Prostate gland (tissue), 2 donors: ENCODE measurements around the gene PPL. TPM values are rescaled to one million over a fixed set of nuclear protein-coding genes. Genes with fewer than 3 reads are reported as not detected.
A peak's percentile ranks its signal among the peaks of the same experiment; 100 is the strongest.

Experiments
- DNase-seq: peaks from one replicate; pipeline ENCODE4 v3.0.0-alpha.2; 2019; ENCODE audit warnings: low spot score
- H3K27ac ChIP-seq, 2 donors: fragments of 200-600 bp; sonication (generic); 2 replicates each; pipeline ENCODE4 v1.5.1; 2017 to 2019
- H3K27me3 ChIP-seq: fragments of 200-600 bp; sonication (generic); replicated peaks from 2 replicates; pipeline ENCODE4 v1.5.1; 2019; ENCODE audit not compliant: insufficient read depth
- H3K36me3 ChIP-seq, 2 donors: fragments of 200-600 bp; sonication (generic); 1 replicate in 1 of 2; 2 replicates in 1 of 2; pipeline versions ENCODE4 v1.5.1 to v1.8.1; 2017 to 2019
- H3K4me1 ChIP-seq: fragments of 200-600 bp; sonication (generic); replicated peaks from 2 replicates; pipeline ENCODE4 v1.5.1; 2019
- H3K4me3 ChIP-seq, 2 donors: fragments of 200-600 bp; sonication (generic); 2 replicates each; pipeline ENCODE4 v1.5.1; 2017 to 2019
- H3K9me3 ChIP-seq: fragments of 200-600 bp; sonication (generic); 2 replicates; pipeline ENCODE4 v1.5.1; 2017
- CTCF ChIP-seq, 4 experiments: fragments of 200-600 bp in 2 of 4; fragments of 450-650 bp in 2 of 4; sonication (generic) in 2 of 4; IDR thresholded peaks; 1 replicate in 3 of 4; 2 replicates in 1 of 4; pipeline ENCODE4 v1.5.1; 2016 to 2019; ENCODE audit warnings: antibody characterized with exemption in 4 of 4, mild to moderate bottlenecking in 2 of 4, moderate library complexity in 2 of 4
- POLR2A ChIP-seq: fragments of 450-650 bp; IDR thresholded peaks from one replicate; pipeline ENCODE4 v1.6.1; 2016; ENCODE audit warnings: antibody characterized with exemption, mild to moderate bottlenecking
- POLR2AphosphoS5 ChIP-seq: sonication (generic); formaldehyde crosslinking; IDR thresholded peaks from one replicate; pipeline ENCODE4 v1.6.1; 2017; ENCODE audit warnings: antibody characterized with exemption
- WGBS: methylation state at CpG from one replicate; pipeline ENCODE4 v1.1.5; 2018; 5-methylcytosine and 5-hydroxymethylcytosine counted together
- intact Hi-C: fragments of 100-400 bp; cut with DNase I; formaldehyde crosslinking; loops from one replicate; pipeline ENCODE4 v1.14.2; 2022
- total RNA-seq, 2 donors: library from RNA; depleted of rRNA; stranded (reverse); fragments of >200 nt; gene quantifications; one replicate each; pipeline ENCODE4 v1.1.0, GENCODE V29; 2016

PPL gene
- total RNA-seq, 2 donors from 2014 or later, result 39.4 to 64.3 TPM

DNA sequence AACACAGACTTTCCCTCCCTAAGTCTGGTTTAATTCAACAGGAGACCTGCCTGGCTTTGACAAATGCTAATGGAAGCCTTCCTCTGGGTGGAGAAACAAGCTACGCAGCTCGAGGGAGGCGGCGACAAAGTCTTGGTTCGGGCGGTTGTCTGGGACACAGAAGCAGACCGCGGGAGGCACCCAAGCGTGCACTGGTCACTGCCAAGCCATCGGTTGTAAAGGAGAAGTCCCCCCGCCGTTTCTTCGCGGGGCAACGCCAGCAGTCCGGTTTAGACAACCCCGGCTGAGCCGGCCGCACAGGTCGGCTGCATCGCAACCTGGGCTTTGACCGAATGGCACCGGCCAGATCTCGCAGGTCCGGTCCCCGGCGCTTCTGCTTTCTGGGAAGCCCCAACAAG, 90.4 kb downstream of the PPL start:
- intact Hi-C loops, result loop anchor here (5.0 to 10.0 kb wide), 2 partner anchors 111 to 112 kb away; partner anchors contain the start of genes ANKS3, DNAAF8 and SEC14L5
- peak; percentile 43 for DNase-seq
- TF ChIP-seq POLR2AphosphoS5 (peak; percentile 46), POLR2A (peak; percentile 39), CTCF (IDR thresholded peaks at IDR 0.05) (no peak)

DNA sequence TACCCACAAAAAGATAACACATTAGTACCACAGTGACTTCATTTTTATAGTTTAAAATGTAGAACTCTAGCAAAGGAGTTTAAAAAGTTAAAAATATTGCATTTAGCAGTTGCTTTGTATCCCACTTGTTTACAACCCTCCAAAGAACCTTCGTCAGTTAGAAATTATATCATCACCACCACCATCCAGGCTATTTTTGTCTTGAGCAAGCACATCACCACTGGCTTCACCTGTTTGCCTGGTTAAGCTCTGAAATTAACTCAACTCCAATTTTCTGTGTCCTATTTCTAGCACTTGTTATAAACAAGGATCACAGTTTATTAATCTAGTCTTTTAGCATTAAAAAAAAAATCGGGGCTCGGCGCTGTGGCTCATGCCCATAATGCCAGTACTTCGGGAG, 96.0 kb downstream of the PPL start:
- Histone ChIP-seq H3K4me3 (no peak overlapping the region), H3K9me3 (no peaks in the 10 kb centered on the region), H3K36me3 (peaks cover 6 to 17% of the 10 kb centered on the region in 2 donors), H3K4me1 (peaks cover 11% of the 10 kb centered on the region), H3K27ac (no peak overlapping the region), H3K27me3 (no peaks in the 10 kb centered on the region)
- intact Hi-C loops, result loop anchor here (10.0 kb wide), 1 partner anchor 106 kb away; the partner anchor contains the start of genes ANKS3 and DNAAF8
- TF ChIP-seq CTCF (IDR thresholded peaks at IDR 0.05) (no peak), POLR2AphosphoS5 (no peak)
- WGBS, result 79% methylated on average over 5 of the region's 5 CpGs
- DNase-seq, result no peak

More for the DNA sequence above, 90.4 kb downstream of the PPL start:
- peaks cover 13% of the 10 kb centered on the region for H3K4me1 ChIP-seq
- H3K27ac ChIP-seq, result peak overlapping the region; percentile 91 to 96
- under 1% methylated on average over 18 of the region's 27 CpGs for WGBS
- H3K36me3 ChIP-seq, result peaks cover 6 to 12% of the 10 kb centered on the region in 2 donors
- no peaks in the 10 kb centered on the region for H3K9me3 ChIP-seq
- H3K27me3 ChIP-seq, result no peaks in the 10 kb centered on the region
- H3K4me3 ChIP-seq, result peak overlapping the region; percentile 94 to 98

GRCh38 chr16:4839942-4840341, 97.0 kb downstream of the PPL start:
- WGBS, result 85% methylated on average over 5 of the region's 5 CpGs
- no peak overlapping the region for H3K27ac ChIP-seq
- no peak for DNase-seq
- H3K4me1 ChIP-seq, result peaks cover 2% of the 10 kb centered on the region
- no peak overlapping the region for H3K4me3 ChIP-seq
- H3K27me3 ChIP-seq, result no peaks in the 10 kb centered on the region
- peaks cover 6 to 17% of the 10 kb centered on the region in 2 donors for H3K36me3 ChIP-seq
- intact Hi-C loops, result loop anchor here (10.0 kb wide), 1 partner anchor 105 kb away; the partner anchor contains the start of genes ANKS3 and DNAAF8
- no peaks in the 10 kb centered on the region for H3K9me3 ChIP-seq
- no peak for TF ChIP-seq CTCF (IDR thresholded peaks at IDR 0.05)
- no peak for TF ChIP-seq POLR2A
- no peak for TF ChIP-seq POLR2AphosphoS5

DNA sequence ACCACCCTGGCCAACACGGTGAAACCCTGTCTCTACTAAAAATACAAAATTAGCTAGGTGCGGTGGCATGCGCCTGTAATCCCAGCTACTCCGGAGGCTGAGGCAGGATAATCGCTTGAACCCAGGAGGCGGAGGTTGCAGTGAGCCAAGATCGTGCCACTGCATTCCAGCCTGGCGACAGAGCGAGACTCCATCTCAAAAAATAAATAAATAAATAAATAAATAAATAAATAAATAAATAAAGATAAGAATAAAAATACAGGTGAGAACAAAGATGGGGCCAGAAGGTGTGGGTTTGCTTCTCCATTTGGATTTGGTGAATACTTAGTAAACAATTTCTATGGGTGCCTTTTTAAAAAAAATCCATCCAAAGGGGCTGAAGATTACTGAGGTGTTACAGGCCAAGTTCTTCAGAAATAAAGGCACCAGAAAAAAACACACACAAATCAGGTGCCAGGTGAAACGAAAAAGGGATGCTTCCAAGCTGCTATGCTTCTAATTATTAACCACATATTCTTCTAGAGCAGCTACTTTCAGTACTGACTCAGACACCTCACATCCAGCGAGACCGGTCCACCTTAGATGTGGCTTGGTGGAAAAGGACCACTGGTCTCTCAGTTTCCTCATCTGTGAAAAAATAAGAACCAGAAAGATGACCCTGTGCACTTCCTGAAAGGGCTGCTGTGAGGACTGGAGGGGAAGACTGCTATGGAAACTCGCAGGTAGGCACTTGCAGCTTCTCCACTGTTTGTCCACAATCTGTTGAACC, 99.0 kb downstream of the PPL start:
- no peak overlapping the region for H3K4me3 ChIP-seq
- intact Hi-C loops, result no loop called here
- no peak overlapping the region for H3K27ac ChIP-seq
- H3K27me3 ChIP-seq, result no peaks in the 10 kb centered on the region
- peaks cover 4 to 11% of the 10 kb centered on the region in 2 donors for H3K36me3 ChIP-seq
- WGBS, result 87% methylated on average over 13 of the region's 13 CpGs
- peaks cover under 1% of the 10 kb centered on the region for H3K4me1 ChIP-seq
- no peaks in the 10 kb centered on the region for H3K9me3 ChIP-seq
- DNase-seq, result no peak
- TF ChIP-seq POLR2A (no peak), POLR2AphosphoS5 (no peak), CTCF (IDR thresholded peaks at IDR 0.05) (no peak)

DNA sequence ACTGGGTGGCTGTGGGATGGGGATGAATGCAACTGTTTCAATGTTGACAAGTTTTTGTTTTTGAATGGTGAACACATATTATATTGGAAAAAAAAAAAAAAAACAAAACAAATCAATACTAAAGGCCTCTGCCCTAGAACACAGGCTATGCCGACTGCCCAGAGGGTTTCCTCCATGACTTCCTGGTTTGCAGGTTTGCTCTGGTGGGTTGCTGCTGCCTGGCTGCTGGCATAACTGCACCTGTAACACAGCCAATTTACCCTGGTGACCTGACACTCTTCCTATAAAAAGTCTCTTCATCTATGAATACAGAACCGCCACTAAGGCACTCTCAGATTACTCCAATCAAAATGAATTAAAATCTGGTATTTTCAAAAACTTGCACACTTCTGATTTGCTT, 100.2 kb downstream of the PPL start:
- Histone ChIP-seq H3K4me3 (no peak overlapping the region), H3K36me3 (peaks cover 2 to 5% of the 10 kb centered on the region in 2 donors), H3K27me3 (no peaks in the 10 kb centered on the region), H3K27ac (no peak overlapping the region), H3K9me3 (no peaks in the 10 kb centered on the region), H3K4me1 (peaks cover 3% of the 10 kb centered on the region)
- no peak for DNase-seq
- WGBS, result 88% methylated on average over 2 of the region's 2 CpGs
- intact Hi-C loops, result no loop called here
- TF ChIP-seq POLR2AphosphoS5 (no peak), CTCF (IDR thresholded peaks at IDR 0.05) (no peak), POLR2A (no peak)
